Caco-2 (cell line): ENCODE measurements around the gene B3GNT4. TPM values are rescaled to one million over a fixed set of nuclear protein-coding genes. Genes with fewer than 3 reads are reported as not detected.

ENCODE experiments used
- BruUV-seq: library from RNA; stranded (reverse); fragments of 400-500 nt; replicated peaks from 2 replicates; lab custom pipeline; 2021; lab: Mats Ljungman, UMichigan
- CTCF ChIA-PET: fragments of 300-600 bp; sonication (Branson Sonifier 250); formaldehyde crosslinking; loops from one replicate; lab custom pipeline; 2022; ENCODE audit warnings: antibody characterized with exemption; lab: Charles Lee
- POLR2A ChIA-PET: fragments of 300-600 bp; sonication (Branson Sonifier 250); formaldehyde crosslinking; loops from one replicate; lab custom pipeline; 2022; ENCODE audit warnings: antibody characterized with exemption; lab: Charles Lee
- DNase-seq, 2 experiments: peaks; one replicate each; pipeline versions ENCODE4 v3.0.0 to v3.0.0-alpha.2; 2020 to 2022
- H3K27me3 ChIP-seq: replicated peaks from 2 replicates; pipeline ENCODE4 v1.6.0; 2011; ENCODE audit warnings: low read length; ENCODE audit not compliant: control insufficient read depth, insufficient read depth
- H3K36me3 ChIP-seq: 2 replicates; pipeline ENCODE4 v1.5.1; 2011; ENCODE audit warnings: low read length; ENCODE audit not compliant: control insufficient read depth, insufficient read depth
- H3K4me1 ChIP-seq: fragments of 250-450 bp; sonication (Bioruptor Pico); 2 replicates; pipeline ENCODE4 v1.5.1; 2020; ENCODE audit warnings: mild to moderate bottlenecking
- H3K4me3 ChIP-seq: 2 replicates; pipeline ENCODE4 v1.5.1; 2011; ENCODE audit warnings: low read depth, mild to moderate bottlenecking, control low read depth, low read length
- H3K9me3 ChIP-seq: fragments of 250-450 bp; sonication (Bioruptor Pico); 2 replicates; pipeline ENCODE4 v1.5.1; 2020; ENCODE audit warnings: mild to moderate bottlenecking, moderate library complexity
- H3K27ac Mint-ChIP-seq: one replicate; pipeline ENCODE4 v1.8.0; 2022; ENCODE audit warnings: mixed read lengths; ENCODE audit not compliant: unreplicated experiment
- H3K27me3 Mint-ChIP-seq: one replicate; pipeline ENCODE4 v1.8.0; 2022; ENCODE audit warnings: mixed read lengths; ENCODE audit not compliant: insufficient read depth, unreplicated experiment
- H3K36me3 Mint-ChIP-seq: one replicate; pipeline ENCODE4 v1.8.0; 2022; ENCODE audit warnings: mild to moderate bottlenecking, mixed read lengths; ENCODE audit not compliant: insufficient read depth, unreplicated experiment
- H3K4me1 Mint-ChIP-seq: one replicate; pipeline ENCODE4 v1.8.0; 2022; ENCODE audit warnings: low read depth, mixed read lengths; ENCODE audit not compliant: unreplicated experiment
- H3K4me3 Mint-ChIP-seq: one replicate; pipeline ENCODE4 v1.8.0; 2022; ENCODE audit warnings: mild to moderate bottlenecking, moderate library complexity, mixed read lengths; ENCODE audit not compliant: unreplicated experiment
- H3K9me3 Mint-ChIP-seq: one replicate; pipeline ENCODE4 v1.8.0; 2022; ENCODE audit warnings: mixed read lengths; ENCODE audit not compliant: unreplicated experiment
- intact Hi-C: fragments of 100-400 bp; cut with micrococcal nuclease; formaldehyde crosslinking; loops from one replicate; pipeline ENCODE4 v1.10.0; 2022; ENCODE audit not compliant: unreplicated experiment
- total RNA-seq: library from RNA; stranded (reverse); gene quantifications from 2 replicates; pipeline ENCODE4 v1.2.3, GENCODE V29; 2022
- TF ChIP-seq, protein P1 (sequence below), 2 experiments: fragments of 200-600 bp in 1 of 2; IDR thresholded peaks; 1 replicate in 1 of 2; 2 replicates in 1 of 2; pipeline versions ENCODE4 v1.5.1 to v1.8.0; 2011 to 2022; ENCODE audit warnings: antibody characterized with exemption in 1 of 2, control low read depth in 1 of 2, inconsistent platforms in 1 of 2, low read depth in 1 of 2, low read length in 1 of 2, mild to moderate bottlenecking in 1 of 2, moderate library complexity in 1 of 2; ENCODE audit not compliant: insufficient read depth in 1 of 2, severe bottlenecking in 1 of 2, unreplicated experiment in 1 of 2

Gene B3GNT4
- total RNA-seq, 1 experiment from 2014 or later, result 2.2 TPM

DNA sequence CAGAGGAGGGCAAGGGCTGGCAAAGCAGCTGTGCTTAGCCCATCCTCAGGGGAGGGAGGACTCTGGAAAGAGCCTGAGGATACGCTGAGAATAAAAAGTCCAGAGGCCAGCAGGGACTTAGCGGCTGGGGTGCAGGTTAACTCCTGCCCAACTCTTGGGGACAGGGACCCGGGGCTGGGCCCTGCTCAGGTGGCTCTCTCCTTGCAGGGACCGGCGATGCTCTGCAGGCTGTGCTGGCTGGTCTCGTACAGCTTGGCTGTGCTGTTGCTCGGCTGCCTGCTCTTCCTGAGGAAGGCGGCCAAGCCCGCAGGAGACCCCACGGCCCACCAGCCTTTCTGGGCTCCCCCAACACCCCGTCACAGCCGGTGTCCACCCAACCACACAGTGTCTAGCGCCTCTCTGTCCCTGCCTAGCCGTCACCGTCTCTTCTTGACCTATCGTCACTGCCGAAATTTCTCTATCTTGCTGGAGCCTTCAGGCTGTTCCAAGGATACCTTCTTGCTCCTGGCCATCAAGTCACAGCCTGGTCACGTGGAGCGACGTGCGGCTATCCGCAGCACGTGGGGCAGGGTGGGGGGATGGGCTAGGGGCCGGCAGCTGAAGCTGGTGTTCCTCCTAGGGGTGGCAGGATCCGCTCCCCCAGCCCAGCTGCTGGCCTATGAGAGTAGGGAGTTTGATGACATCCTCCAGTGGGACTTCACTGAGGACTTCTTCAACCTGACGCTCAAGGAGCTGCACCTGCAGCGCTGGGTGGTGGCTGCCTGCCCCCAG is 2.8 kb downstream of the B3GNT4 start:
- Mint-ChIP-seq H3K36me3 (peaks cover 63% of the 10 kb centered on the region), H3K9me3 (no peaks in the 10 kb centered on the region), H3K4me1 (peaks cover 7% of the 10 kb centered on the region), H3K27me3 (no peaks in the 10 kb centered on the region), H3K4me3 (no peak overlapping the region), H3K27ac (no peak overlapping the region)
- ChIA-PET CTCF (no interaction called here), POLR2A (no interaction called here)
- DNase-seq, result no peak
- H3K9me3 ChIP-seq, result no peaks in the 10 kb centered on the region
- BruUV-seq, result no TSS peak
- peaks cover 9% of the 10 kb centered on the region; the same call in 1 of the 2 replicates for H3K4me1 ChIP-seq
- TF ChIP-seq, protein P1, sequence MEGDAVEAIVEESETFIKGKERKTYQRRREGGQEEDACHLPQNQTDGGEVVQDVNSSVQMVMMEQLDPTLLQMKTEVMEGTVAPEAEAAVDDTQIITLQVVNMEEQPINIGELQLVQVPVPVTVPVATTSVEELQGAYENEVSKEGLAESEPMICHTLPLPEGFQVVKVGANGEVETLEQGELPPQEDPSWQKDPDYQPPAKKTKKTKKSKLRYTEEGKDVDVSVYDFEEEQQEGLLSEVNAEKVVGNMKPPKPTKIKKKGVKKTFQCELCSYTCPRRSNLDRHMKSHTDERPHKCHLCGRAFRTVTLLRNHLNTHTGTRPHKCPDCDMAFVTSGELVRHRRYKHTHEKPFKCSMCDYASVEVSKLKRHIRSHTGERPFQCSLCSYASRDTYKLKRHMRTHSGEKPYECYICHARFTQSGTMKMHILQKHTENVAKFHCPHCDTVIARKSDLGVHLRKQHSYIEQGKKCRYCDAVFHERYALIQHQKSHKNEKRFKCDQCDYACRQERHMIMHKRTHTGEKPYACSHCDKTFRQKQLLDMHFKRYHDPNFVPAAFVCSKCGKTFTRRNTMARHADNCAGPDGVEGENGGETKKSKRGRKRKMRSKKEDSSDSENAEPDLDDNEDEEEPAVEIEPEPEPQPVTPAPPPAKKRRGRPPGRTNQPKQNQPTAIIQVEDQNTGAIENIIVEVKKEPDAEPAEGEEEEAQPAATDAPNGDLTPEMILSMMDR (IDR thresholded peaks at IDR 0.05; ENCODE audit: insufficient read depth in 1 of 2, low read depth in 1 of 2, low read length in 1 of 2, severe bottlenecking in 1 of 2, unreplicated experiment in 1 of 2), result no peak
- H3K27me3 ChIP-seq, result no peaks in the 10 kb centered on the region
- H3K4me3 ChIP-seq, result no peak overlapping the region
- intact Hi-C loops, result no loop called here
- no peaks in the 10 kb centered on the region; the same call in 1 of the 2 replicates for H3K36me3 ChIP-seq

DNA sequence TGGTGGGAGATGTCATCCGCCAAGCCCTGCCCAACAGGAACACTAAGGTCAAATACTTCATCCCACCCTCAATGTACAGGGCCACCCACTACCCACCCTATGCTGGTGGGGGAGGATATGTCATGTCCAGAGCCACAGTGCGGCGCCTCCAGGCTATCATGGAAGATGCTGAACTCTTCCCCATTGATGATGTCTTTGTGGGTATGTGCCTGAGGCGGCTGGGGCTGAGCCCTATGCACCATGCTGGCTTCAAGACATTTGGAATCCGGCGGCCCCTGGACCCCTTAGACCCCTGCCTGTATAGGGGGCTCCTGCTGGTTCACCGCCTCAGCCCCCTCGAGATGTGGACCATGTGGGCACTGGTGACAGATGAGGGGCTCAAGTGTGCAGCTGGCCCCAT is 3.5 kb downstream of the B3GNT4 start:
- no peaks in the 10 kb centered on the region; the same call in 1 of the 2 replicates for H3K36me3 ChIP-seq
- POLR2A ChIA-PET, result no interaction called here
- no peaks in the 10 kb centered on the region for H3K27me3 Mint-ChIP-seq

DNA sequence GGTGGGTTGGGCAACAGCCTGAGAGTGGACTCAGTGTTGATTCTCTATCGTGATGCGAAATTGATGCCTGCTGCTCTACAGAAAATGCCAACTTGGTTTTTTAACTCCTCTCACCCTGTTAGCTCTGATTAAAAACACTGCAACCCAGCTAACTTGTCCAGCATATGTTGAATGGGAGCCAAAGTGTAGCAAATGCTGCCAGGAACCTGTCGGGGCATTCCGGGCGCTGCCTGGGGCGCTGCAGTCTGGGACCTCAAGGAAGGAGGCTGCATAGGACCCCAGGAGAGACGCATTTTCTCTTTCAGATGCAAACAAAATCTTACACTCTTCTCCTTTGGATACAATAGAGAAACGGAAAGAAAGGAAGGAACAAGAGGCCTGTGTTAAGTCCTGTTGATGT is 3.9 kb downstream of the B3GNT4 start:
- Mint-ChIP-seq H3K27me3 (no peaks in the 10 kb centered on the region), H3K4me1 (peaks cover 7% of the 10 kb centered on the region), H3K36me3 (peaks cover 74% of the 10 kb centered on the region), H3K27ac (no peak overlapping the region), H3K9me3 (no peaks in the 10 kb centered on the region), H3K4me3 (no peak overlapping the region)
- TF ChIP-seq, protein P1 (IDR thresholded peaks at IDR 0.05; ENCODE audit: insufficient read depth in 1 of 2, low read depth in 1 of 2, low read length in 1 of 2, severe bottlenecking in 1 of 2, unreplicated experiment in 1 of 2), result no peak
- Histone ChIP-seq H3K4me1 (peaks cover 8% of the 10 kb centered on the region; the same call in 1 of the 2 replicates), H3K9me3 (no peaks in the 10 kb centered on the region), H3K27me3 (no peaks in the 10 kb centered on the region), H3K4me3 (no peak overlapping the region), H3K36me3 (no peaks in the 10 kb centered on the region; the same call in 1 of the 2 replicates)
- no TSS peak for BruUV-seq
- intact Hi-C loops, result no loop called here
- ChIA-PET POLR2A (no interaction called here), CTCF (no interaction called here)
- no peak for DNase-seq

More for the DNA sequence above, 3.5 kb downstream of the B3GNT4 start:
- CTCF ChIA-PET, result no interaction called here
- Histone ChIP-seq H3K27me3 (no peaks in the 10 kb centered on the region), H3K9me3 (no peaks in the 10 kb centered on the region), H3K4me1 (peaks cover 9% of the 10 kb centered on the region; the same call in 1 of the 2 replicates), H3K4me3 (no peak overlapping the region)
- TF ChIP-seq, protein P1 (IDR thresholded peaks at IDR 0.05; ENCODE audit: insufficient read depth in 1 of 2, low read depth in 1 of 2, low read length in 1 of 2, severe bottlenecking in 1 of 2, unreplicated experiment in 1 of 2), result no peak
- H3K4me3 Mint-ChIP-seq, result no peak overlapping the region
- no peaks in the 10 kb centered on the region for H3K9me3 Mint-ChIP-seq
- peaks cover 70% of the 10 kb centered on the region for H3K36me3 Mint-ChIP-seq
- DNase-seq, result no peak
- H3K4me1 Mint-ChIP-seq, result peaks cover 7% of the 10 kb centered on the region
- H3K27ac Mint-ChIP-seq, result no peak overlapping the region
- no TSS peak for BruUV-seq
- intact Hi-C loops, result no loop called here
